Natural killer cell (primary cell): ENCODE results near the gene DCST1. TPM values are rescaled to one million over a fixed set of nuclear protein-coding genes. Genes with fewer than 3 reads are reported as not detected.

Experiments used
- ATAC-seq, 3 donors: fragments of 150-1000 bp in 2 of 3; fragments of 200-7000 bp in 1 of 3; cut with Tn5 transposase; 1 replicate in 1 of 3; 2 replicates in 2 of 3; pipeline ENCODE4 v1.10.0; 2021; ENCODE audit warnings: mild to moderate bottlenecking in 2 of 3, moderate library complexity in 2 of 3
- DNase-seq, 2 donors: peaks; one replicate each; pipeline versions ENCODE4 v3.0.0 to v3.0.0-alpha.2; 2013 to 2021; ENCODE audit warnings: mixed read lengths in 1 of 2
- H3K27ac ChIP-seq: one replicate; pipeline ENCODE4 v1.5.1; 2013; ENCODE audit warnings: mild to moderate bottlenecking, low read length
- H3K27me3 ChIP-seq: one replicate; pipeline ENCODE4 v1.6.1; 2013; ENCODE audit warnings: low read length; ENCODE audit not compliant: control insufficient read depth, insufficient read depth
- H3K36me3 ChIP-seq: one replicate; pipeline ENCODE4 v1.6.1; 2013; ENCODE audit warnings: low read length; ENCODE audit not compliant: control insufficient read depth, insufficient read depth
- H3K4me1 ChIP-seq: one replicate; pipeline ENCODE4 v1.6.1; 2013; ENCODE audit warnings: low read length; ENCODE audit not compliant: control insufficient read depth, insufficient read depth
- H3K4me3 ChIP-seq: one replicate; pipeline ENCODE4 v1.5.1; 2013; ENCODE audit warnings: low read length
- H3K9me3 ChIP-seq: one replicate; pipeline ENCODE4 v1.6.1; 2013; ENCODE audit warnings: low read length; ENCODE audit not compliant: control insufficient read depth, insufficient read depth
- H3K27ac Mint-ChIP-seq, 2 donors: one replicate each; pipeline ENCODE4 v1.8.0; 2022; ENCODE audit warnings: mild to moderate bottlenecking in 2 of 2, mixed read lengths in 2 of 2, moderate library complexity in 1 of 2
- H3K27me3 Mint-ChIP-seq, 2 donors: one replicate each; pipeline ENCODE4 v1.8.0; 2022; ENCODE audit warnings: low read depth in 2 of 2, mixed read lengths in 2 of 2
- H3K36me3 Mint-ChIP-seq: one replicate; pipeline ENCODE4 v1.8.0; 2022; ENCODE audit warnings: mixed read lengths
- H3K4me1 Mint-ChIP-seq, 2 donors: one replicate each; pipeline ENCODE4 v1.8.0; 2022; ENCODE audit warnings: mixed read lengths in 2 of 2
- H3K4me3 Mint-ChIP-seq: one replicate; pipeline ENCODE4 v1.8.0; 2022; ENCODE audit warnings: mild to moderate bottlenecking, moderate library complexity, mixed read lengths
- H3K9me3 Mint-ChIP-seq, 2 donors: one replicate each; pipeline ENCODE4 v1.8.0; 2022; ENCODE audit warnings: mixed read lengths in 2 of 2
- WGBS: methylation state at CpG from one replicate; pipeline ENCODE4 v1.1.7; 2013; ENCODE audit warnings: missing lambda C conversion rate; ENCODE audit not compliant: insufficient coverage; 5-methylcytosine and 5-hydroxymethylcytosine counted together
- intact Hi-C: fragments of 100-400 bp; cut with micrococcal nuclease; formaldehyde crosslinking; loops from one replicate; pipeline ENCODE4 v1.14.2; 2022
- total RNA-seq, 4 donors: library from RNA; stranded (reverse); fragments of 120-200 nt in 1 of 4; gene quantifications; one replicate each; pipeline versions ENCODE4 v1.2.3 to v1.2.4, GENCODE V29; 2013 to 2022
- TF ChIP-seq, protein P1 (sequence below): fragments of 200-600 bp; IDR thresholded peaks from one replicate; pipeline ENCODE4 v1.8.0; 2022; ENCODE audit warnings: antibody characterized with exemption

Gene DCST1
- total RNA-seq, 3 donors from 2014 or later (not counting 1 experiment from before 2014, with no cell fraction given) = 0.35 to 0.60 TPM; not detected in 1

DNA sequence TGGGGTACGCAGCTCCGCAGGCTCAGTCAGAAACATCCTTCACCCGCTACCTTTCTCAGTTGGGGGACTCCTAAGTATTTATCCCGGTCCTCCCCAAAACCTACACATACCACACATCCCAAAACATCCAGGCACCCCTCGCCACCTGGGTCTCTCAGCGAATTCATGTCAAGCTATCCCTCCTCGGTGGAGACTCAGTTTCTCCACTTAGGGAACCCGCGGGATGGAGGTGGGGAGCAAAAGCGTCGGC, 32.3 kb upstream of the DCST1 start:
- H3K27me3 ChIP-seq = no peaks in the 10 kb centered on the region
- peak overlapping the region; percentile 95 for H3K4me3 Mint-ChIP-seq
- H3K9me3 ChIP-seq = no peaks in the 10 kb centered on the region
- no peaks in the 10 kb centered on the region for H3K27me3 Mint-ChIP-seq
- TF ChIP-seq, protein P1, sequence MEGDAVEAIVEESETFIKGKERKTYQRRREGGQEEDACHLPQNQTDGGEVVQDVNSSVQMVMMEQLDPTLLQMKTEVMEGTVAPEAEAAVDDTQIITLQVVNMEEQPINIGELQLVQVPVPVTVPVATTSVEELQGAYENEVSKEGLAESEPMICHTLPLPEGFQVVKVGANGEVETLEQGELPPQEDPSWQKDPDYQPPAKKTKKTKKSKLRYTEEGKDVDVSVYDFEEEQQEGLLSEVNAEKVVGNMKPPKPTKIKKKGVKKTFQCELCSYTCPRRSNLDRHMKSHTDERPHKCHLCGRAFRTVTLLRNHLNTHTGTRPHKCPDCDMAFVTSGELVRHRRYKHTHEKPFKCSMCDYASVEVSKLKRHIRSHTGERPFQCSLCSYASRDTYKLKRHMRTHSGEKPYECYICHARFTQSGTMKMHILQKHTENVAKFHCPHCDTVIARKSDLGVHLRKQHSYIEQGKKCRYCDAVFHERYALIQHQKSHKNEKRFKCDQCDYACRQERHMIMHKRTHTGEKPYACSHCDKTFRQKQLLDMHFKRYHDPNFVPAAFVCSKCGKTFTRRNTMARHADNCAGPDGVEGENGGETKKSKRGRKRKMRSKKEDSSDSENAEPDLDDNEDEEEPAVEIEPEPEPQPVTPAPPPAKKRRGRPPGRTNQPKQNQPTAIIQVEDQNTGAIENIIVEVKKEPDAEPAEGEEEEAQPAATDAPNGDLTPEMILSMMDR = no peak
- no peaks in the 10 kb centered on the region for H3K36me3 Mint-ChIP-seq
- 0% methylated on average over 11 of the region's 11 CpGs for WGBS
- peaks cover 25 to 61% of the 10 kb centered on the region in 2 donors for H3K4me1 Mint-ChIP-seq
- peak overlapping the region; percentile 94 for H3K27ac ChIP-seq
- intact Hi-C loops = loop anchor here (1.0 to 5.0 kb wide), 3 partner anchors 18 to 444 kb away; partner anchors contain the start of genes EFNA4, FLAD1 and UBE2Q1
- no peaks in the 10 kb centered on the region for H3K9me3 Mint-ChIP-seq
- peak overlapping the region; percentile 82 to 92 for H3K27ac Mint-ChIP-seq
- peaks cover 73% of the 10 kb centered on the region for H3K4me1 ChIP-seq
- H3K4me3 ChIP-seq = peak overlapping the region; percentile 75
- H3K36me3 ChIP-seq = no peaks in the 10 kb centered on the region
- ATAC-seq (no peak), DNase-seq (no peak)

DNA sequence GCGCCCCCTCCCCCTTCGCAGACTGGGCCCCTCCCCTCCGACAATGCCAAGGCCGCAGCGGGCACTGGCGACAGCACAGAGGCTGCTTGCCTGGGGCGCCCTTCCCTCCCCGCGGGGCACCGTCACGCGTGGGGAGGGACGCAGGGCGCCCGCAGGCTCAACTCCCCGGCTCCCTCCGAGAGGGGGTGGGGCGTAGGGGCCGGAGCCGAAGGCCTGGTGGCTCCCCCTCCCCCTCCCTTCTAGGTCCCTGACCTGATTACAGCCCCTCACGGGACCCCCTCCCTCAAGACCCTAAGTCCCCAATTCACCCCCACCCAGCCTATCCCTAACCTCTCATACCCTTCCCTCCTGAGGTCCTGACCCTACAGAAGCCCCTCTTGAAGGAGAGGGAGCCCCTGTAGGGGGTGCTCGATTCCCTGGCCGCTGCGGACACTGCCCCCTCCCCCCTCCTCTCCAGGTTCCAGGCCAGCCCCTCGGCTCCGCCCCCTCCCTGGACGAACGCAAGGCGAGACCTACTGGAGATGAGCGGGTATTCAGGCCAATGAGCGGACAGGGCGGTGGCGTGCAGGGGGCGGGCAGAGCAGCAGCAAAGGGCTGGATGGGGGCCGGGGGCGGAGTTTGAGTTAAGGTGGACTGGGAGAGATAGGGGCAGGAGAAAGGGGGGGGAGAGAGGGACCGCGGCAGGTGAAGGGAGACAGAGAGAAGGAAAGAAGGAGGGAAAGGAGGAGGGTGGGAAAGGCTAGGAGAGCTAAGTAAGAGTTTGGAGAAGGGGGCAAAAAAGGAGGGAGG, 31.8 kb upstream of the DCST1 start:
- H3K4me3 ChIP-seq = peak overlapping the region; percentile 75
- no peaks in the 10 kb centered on the region for H3K9me3 ChIP-seq
- H3K27ac ChIP-seq = peak overlapping the region; percentile 94
- no peaks in the 10 kb centered on the region for H3K36me3 ChIP-seq
- H3K4me1 ChIP-seq = peaks cover 78% of the 10 kb centered on the region
- peaks cover 30 to 66% of the 10 kb centered on the region in 2 donors for H3K4me1 Mint-ChIP-seq
- H3K36me3 Mint-ChIP-seq = no peaks in the 10 kb centered on the region
- WGBS = 0% methylated on average over 38 of the region's 38 CpGs
- H3K4me3 Mint-ChIP-seq = peak overlapping the region; percentile 95
- no peaks in the 10 kb centered on the region for H3K9me3 Mint-ChIP-seq
- ATAC-seq (peak; percentile 80 to 93 (median 89)), DNase-seq (peak; percentile 97 to 98)
- no peaks in the 10 kb centered on the region for H3K27me3 ChIP-seq
- intact Hi-C loops = loop anchor here (1.0 to 5.0 kb wide), 5 partner anchors 19 to 445 kb away; partner anchors contain the start of genes CKS1B, EFNA4, FLAD1 and UBE2Q1
- TF ChIP-seq, protein P1 = no peak
- no peaks in the 10 kb centered on the region for H3K27me3 Mint-ChIP-seq
- peak overlapping the region; percentile 82 to 92 for H3K27ac Mint-ChIP-seq

DNA sequence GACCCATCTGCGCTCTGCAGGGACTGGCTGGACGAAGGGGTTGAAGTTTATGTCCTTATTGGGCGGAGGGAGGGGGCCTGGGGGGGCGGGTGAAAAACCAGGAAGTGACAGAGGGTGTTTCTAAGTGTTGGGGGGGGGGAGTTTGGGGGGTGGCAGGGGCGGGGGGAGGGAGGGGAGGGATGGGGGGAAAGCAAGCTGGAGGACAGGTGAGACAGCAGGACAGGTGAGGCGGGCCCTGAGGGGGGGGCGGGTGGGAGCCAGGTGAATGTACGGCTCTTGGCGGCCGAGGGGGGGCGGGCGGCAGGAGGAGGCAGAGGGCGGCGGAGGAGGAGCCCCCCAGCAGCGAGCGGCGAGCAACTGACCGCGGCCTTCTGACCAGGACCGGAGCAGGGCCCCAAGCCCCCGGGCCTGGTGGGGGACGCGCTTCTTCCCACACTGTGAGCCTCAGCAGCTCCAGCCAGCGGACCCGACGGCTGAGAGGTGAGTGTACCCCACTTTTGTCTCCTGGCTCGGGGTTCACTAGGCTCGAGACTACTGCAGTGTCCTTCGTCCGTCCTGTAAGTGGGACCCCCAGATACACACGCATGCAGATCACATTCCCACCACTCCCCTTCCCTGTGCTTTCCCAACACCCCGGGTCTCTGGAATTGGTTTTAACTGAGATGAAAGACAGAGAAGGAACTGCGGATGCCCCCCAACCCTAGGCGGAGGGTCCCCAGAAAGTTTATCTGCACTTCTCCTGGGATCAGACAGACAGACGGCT, 31.0 kb upstream of the DCST1 start, which contains the start of gene ZBTB7B:
Gene ZBTB7B (plus strand): TSS at position 339 of the 763 bp plus-strand sequence. CDS start 11,859 bp downstream, outside the sequence.
- Histone ChIP-seq H3K9me3 (no peaks in the 10 kb centered on the region), H3K4me1 (peaks cover 86% of the 10 kb centered on the region), H3K4me3 (peak within 1 kb of the TSS; percentile 95), H3K36me3 (no peaks in the 10 kb centered on the region), H3K27me3 (no peaks in the 10 kb centered on the region), H3K27ac (peak within 1 kb of the TSS; percentile 94)
- no peaks in the 10 kb centered on the region for H3K27me3 Mint-ChIP-seq
- peak within 1 kb of the TSS; percentile 89 to 92 for H3K27ac Mint-ChIP-seq
- H3K9me3 Mint-ChIP-seq = no peaks in the 10 kb centered on the region
- intact Hi-C loops = loop anchor here (1.0 to 5.0 kb wide), 4 partner anchors 28 to 445 kb away; partner anchors contain the start of genes CKS1B, EFNA4 and UBE2Q1
- peak within 1 kb of the TSS; percentile 95 for H3K4me3 Mint-ChIP-seq
- DNase-seq (peak in 1 of 2 donors; percentile 43), ATAC-seq (peak; percentile 19 to 40 (median 28))
- peaks cover 31 to 69% of the 10 kb centered on the region in 2 donors for H3K4me1 Mint-ChIP-seq
- no peaks in the 10 kb centered on the region for H3K36me3 Mint-ChIP-seq
- TF ChIP-seq, protein P1 = no peak
- WGBS = under 1% methylated on average over 28 of the region's 35 CpGs
